HEK293 (cell line): ENCODE data around the gene SMIM1.

ENCODE experiments used
- CTCF ChIA-PET: fragments of 350-600 bp; formaldehyde crosslinking; extraction: SDS; loops from one replicate; lab custom pipeline; 2021; ENCODE audit warnings: antibody characterized with exemption; lab: Yijun Ruan, JAX
- POLR2A ChIA-PET: fragments of 300-600 bp; formaldehyde crosslinking; extraction: SDS; loops from one replicate; lab custom pipeline; 2020; ENCODE audit warnings: antibody characterized with exemption, inconsistent platforms; lab: Yijun Ruan, JAX
- H3K27ac ChIP-seq: fragments of 200-500 bp; sonication (Bioruptor generic); 2 replicates; pipeline ENCODE4 v1.5.1; 2014; ENCODE audit warnings: low read depth, low read length, control low read depth, inconsistent platforms; ENCODE audit errors: extremely low read depth
- H3K36me3 ChIP-seq, 2 experiments: fragments of 200-500 bp in 1 of 2; sonication (Bioruptor generic) in 1 of 2; 1 replicate in 1 of 2; 2 replicates in 1 of 2; pipeline ENCODE4 v1.5.1; 2014 to 2017; ENCODE audit warnings: inconsistent platforms in 2 of 2, low read length in 2 of 2; ENCODE audit not compliant: control insufficient read depth in 2 of 2, insufficient read depth in 1 of 2
- H3K4me1 ChIP-seq: fragments of 200-500 bp; sonication (Bioruptor generic); 2 replicates; pipeline ENCODE4 v1.5.1; 2014; ENCODE audit warnings: mild to moderate bottlenecking, low read length, inconsistent platforms; ENCODE audit not compliant: control insufficient read depth, insufficient read depth
- H3K4me3 ChIP-seq: 2 replicates; pipeline ENCODE4 v1.5.1; 2011; ENCODE audit warnings: low read depth, mild to moderate bottlenecking, control low read depth, low read length, moderate library complexity
- H3K9me3 ChIP-seq: fragments of 200-500 bp; sonication (Bioruptor generic); 2 replicates; pipeline ENCODE4 v1.5.1; 2014; ENCODE audit warnings: low read depth, low read length, inconsistent platforms; ENCODE audit not compliant: control insufficient read depth, insufficient read depth
- EGR2 ChIP-seq: fragments of 450-650 bp; formaldehyde crosslinking; IDR thresholded peaks from 2 replicates; pipeline ENCODE4 v1.5.1; 2016; ENCODE audit warnings: low read depth, missing biosample characterization, missing genetic modification characterization
- KLF8 ChIP-seq: fragments of 450-650 bp; formaldehyde crosslinking; IDR thresholded peaks from 2 replicates; pipeline ENCODE4 v1.5.1; 2016; ENCODE audit warnings: missing biosample characterization, missing genetic modification characterization
- SCRT1 ChIP-seq: fragments of 450-650 bp; formaldehyde crosslinking; IDR thresholded peaks from 2 replicates; pipeline ENCODE4 v1.5.1; 2016; ENCODE audit warnings: missing biosample characterization, missing genetic modification characterization, borderline replicate concordance
- ZBTB48 ChIP-seq: fragments of 450-650 bp; formaldehyde crosslinking; IDR thresholded peaks from 2 replicates; pipeline ENCODE4 v1.5.1; 2016; ENCODE audit warnings: missing biosample characterization, missing genetic modification characterization
- ZFHX2 ChIP-seq: fragments of 450-650 bp; formaldehyde crosslinking; conservative IDR thresholded peaks from 2 replicates; pipeline ENCODE4 v1.5.1; 2016; ENCODE audit warnings: missing biosample characterization, missing genetic modification characterization
- ZNF10 ChIP-seq: fragments of 450-650 bp; formaldehyde crosslinking; IDR thresholded peaks from 2 replicates; pipeline ENCODE4 v1.5.1; 2017; ENCODE audit warnings: missing biosample characterization, missing genetic modification characterization
- ZNF426 ChIP-seq: fragments of 450-650 bp; formaldehyde crosslinking; IDR thresholded peaks from 2 replicates; pipeline ENCODE4 v1.5.1; 2017; ENCODE audit warnings: missing biosample characterization, missing genetic modification characterization, mild to moderate bottlenecking, inconsistent platforms, moderate library complexity
- ZNF48 ChIP-seq: fragments of 450-650 bp; formaldehyde crosslinking; IDR thresholded peaks from 2 replicates; pipeline ENCODE4 v1.5.1; 2016; ENCODE audit warnings: missing biosample characterization, missing genetic modification characterization
- ZNF501 ChIP-seq: fragments of 450-650 bp; formaldehyde crosslinking; IDR thresholded peaks from 2 replicates; pipeline ENCODE4 v1.5.1; 2016; ENCODE audit warnings: missing biosample characterization, missing genetic modification characterization
- ZNF585B ChIP-seq: fragments of 450-650 bp; formaldehyde crosslinking; IDR thresholded peaks from 2 replicates; pipeline ENCODE4 v1.5.1; 2016; ENCODE audit warnings: missing biosample characterization, missing genetic modification characterization
- TF ChIP-seq, protein P1 (sequence below): fragments of 450-650 bp; formaldehyde crosslinking; IDR thresholded peaks from 2 replicates; pipeline ENCODE4 v1.5.1; 2016; ENCODE audit warnings: missing biosample characterization, missing genetic modification characterization

SMIM1 gene

DNA sequence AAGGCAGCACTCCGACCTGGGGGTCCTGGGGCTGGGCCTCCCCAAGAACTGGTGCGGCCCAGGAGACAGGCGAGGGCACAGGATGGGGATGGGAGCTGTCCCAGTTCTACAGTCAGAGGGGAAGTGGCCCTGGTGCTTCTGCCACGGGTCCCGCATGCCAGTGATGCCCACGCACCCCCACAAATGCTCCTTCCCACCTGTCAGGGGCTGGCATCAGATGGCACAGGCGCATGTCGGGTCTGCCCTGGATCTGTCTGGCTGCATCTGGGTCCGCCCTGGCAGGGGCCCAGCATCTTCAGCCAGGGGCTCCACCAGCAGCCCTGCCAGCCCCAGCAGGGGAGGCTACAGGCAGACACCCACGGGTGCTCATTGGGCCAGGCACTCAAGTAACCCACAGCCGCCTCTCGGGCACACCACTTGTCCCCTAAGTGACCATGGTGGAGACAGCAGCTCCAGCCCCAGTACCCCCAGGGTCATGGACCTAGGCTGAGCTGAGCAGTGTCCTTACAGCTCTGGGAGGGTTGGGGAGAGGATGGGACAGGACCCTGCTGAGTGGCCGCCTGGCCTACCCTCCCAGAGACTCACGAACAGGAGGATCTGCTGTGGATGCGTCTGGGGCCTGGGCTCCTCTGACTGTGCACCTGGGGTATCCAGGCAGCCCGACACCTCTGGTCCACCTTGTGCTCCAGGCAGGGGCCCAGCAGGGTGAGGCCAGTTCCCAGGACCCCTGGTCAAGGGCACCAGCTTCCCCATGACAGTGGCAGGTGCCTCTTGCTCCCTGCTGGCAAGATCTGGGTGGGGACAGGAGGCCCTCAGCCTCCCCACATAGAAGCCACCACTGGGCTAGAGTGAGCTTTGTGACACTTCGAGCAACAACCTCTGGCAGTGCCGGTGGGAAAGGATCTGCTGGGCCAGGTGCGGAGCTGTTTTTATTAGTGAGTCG lies 5.4 kb downstream of the SMIM1 start (continued):
- TF ChIP-seq ZNF10 (tag by site-specific recombination) (no peak), ZNF585B (tag by site-specific recombination) (no peak), EGR2 (tag by site-specific recombination) (0 out of 2 replicates have a peak, but pooled peaks have one; percentile 10), ZNF48 (tag by site-specific recombination) (no peak)

DNA sequence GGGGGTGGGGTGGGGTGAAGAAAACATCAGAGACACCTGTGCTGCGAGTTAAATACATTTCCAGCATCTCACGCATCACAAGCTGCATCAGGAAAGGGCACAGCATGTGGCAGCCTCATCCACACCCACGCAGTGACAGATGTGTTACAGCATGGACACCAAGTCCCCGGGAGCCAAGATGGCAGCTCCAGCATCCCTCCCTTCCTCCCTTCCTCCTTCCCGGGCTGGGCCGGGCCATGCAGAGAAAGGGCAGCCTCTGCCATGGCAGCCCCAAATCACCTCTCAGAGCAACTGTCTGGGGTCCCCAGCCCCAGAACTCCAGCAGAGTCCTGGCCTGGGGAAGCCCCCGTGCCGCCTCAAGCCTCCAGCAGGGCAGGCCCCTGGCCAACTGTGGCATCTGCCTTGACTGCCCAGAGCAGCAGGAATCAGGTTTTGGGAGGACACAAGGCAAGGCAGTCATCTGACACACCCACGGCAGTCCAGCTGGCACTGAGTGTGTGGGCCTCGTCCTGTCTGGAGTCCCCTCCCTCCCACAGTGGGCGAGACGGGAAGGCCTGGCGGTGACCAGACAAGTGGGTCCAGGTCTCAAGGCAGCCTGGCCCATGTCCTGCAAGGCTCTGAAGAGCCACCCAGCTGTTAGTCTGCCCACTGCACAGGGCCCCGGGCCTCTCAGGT lies 6.2 kb downstream of the SMIM1 start:
- H3K4me3 ChIP-seq, result no peak overlapping the region
- POLR2A ChIA-PET, result interaction anchor here (1.4 kb wide), 1 partner anchor 17 kb away, joined by 3 read pairs; the partner anchor contains the start of gene LRRC47
- CTCF ChIA-PET, result no interaction called here
- peak; percentile 92 for TF ChIP-seq ZFHX2
- TF ChIP-seq ZNF501 (tag by site-specific recombination), result no peak
- TF ChIP-seq EGR2 (tag by site-specific recombination), result peak; percentile 92
- TF ChIP-seq, all 188 proteins: peak for 2
- Histone ChIP-seq H3K36me3 (peaks cover 16 to 59% of the 10 kb centered on the region in 2 experiments), H3K4me1 (no peaks in the 10 kb centered on the region), H3K9me3 (no peaks in the 10 kb centered on the region), H3K27ac (no peak overlapping the region)

DNA sequence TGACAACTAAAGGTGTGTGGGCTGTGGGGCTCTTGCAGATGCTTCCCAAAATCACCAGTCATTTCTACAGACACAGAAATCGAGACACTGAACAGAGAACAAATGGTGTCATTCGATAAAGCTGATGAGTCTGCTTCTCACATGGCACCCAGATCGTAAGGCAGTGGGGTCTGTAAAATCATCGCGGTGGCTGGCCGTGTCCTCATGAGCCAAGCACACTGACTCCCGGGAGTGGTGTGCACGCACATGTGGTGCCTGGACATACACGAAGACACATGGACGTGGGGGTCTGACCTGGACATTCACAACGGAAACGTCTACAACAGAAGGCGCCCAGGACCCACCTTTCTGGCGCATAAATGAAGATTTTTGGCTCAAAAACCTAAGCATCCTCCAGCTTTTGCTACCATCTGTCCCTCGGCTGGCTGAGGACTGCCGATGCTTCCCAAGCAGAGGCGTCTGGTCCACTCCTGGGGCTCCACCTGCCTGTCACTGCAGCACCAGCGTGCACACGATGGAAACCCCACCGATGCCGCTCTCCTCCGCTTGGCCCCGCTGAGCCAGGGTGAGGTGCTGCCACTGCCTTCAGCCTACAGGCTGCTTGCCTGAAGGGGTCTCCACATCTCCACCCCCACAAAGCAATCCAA lies 6.8 kb downstream of the SMIM1 start:
- Histone ChIP-seq H3K9me3 (no peaks in the 10 kb centered on the region), H3K4me3 (no peak overlapping the region), H3K36me3 (peaks cover 18 to 66% of the 10 kb centered on the region in 2 experiments)
- CTCF ChIA-PET, result no interaction called here
- TF ChIP-seq SCRT1 (tag by site-specific recombination), result no peak
- TF ChIP-seq, protein P1, sequence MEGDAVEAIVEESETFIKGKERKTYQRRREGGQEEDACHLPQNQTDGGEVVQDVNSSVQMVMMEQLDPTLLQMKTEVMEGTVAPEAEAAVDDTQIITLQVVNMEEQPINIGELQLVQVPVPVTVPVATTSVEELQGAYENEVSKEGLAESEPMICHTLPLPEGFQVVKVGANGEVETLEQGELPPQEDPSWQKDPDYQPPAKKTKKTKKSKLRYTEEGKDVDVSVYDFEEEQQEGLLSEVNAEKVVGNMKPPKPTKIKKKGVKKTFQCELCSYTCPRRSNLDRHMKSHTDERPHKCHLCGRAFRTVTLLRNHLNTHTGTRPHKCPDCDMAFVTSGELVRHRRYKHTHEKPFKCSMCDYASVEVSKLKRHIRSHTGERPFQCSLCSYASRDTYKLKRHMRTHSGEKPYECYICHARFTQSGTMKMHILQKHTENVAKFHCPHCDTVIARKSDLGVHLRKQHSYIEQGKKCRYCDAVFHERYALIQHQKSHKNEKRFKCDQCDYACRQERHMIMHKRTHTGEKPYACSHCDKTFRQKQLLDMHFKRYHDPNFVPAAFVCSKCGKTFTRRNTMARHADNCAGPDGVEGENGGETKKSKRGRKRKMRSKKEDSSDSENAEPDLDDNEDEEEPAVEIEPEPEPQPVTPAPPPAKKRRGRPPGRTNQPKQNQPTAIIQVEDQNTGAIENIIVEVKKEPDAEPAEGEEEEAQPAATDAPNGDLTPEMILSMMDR (tag by site-specific recombination), result peak; percentile 50
- TF ChIP-seq, all 188 proteins: peak for 1
- Histone ChIP-seq H3K27ac (no peak overlapping the region), H3K4me1 (no peaks in the 10 kb centered on the region)
- POLR2A ChIA-PET, result interaction anchor here (1.4 kb wide), 1 partner anchor 17 kb away, joined by 3 read pairs; the partner anchor contains the start of gene LRRC47

DNA sequence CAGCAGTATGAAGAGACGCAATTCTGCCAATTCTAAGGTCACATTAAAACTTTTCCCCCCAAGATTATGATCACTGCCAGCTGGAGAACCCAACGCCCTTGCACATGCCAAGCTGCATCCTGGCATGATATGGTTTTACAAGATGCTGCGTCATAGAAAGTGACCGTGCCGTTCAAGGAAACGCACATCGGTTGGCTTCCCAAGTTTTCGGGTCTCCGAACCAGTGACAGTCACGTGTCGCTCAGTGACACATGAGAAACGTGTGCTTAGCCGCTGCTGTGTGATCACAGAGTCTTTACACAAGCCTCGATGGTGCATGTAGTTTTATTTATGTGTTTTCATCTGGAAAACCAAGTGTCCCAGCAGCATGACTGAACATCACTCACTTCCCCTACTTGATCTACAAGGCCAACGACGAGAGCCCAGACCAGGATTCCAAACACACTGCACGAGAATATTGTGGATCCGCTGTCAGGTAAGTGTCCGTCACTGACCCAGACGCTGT lies 7.4 kb downstream of the SMIM1 start:
- no peak for TF ChIP-seq ZBTB48
- TF ChIP-seq ZNF426 (tag by site-specific recombination), result no peak
- TF ChIP-seq KLF8 (tag by site-specific recombination), result no peak
- CTCF ChIA-PET, result no interaction called here

More for the DNA sequence above, 7.4 kb downstream of the SMIM1 start:
- no peaks in the 10 kb centered on the region for H3K4me1 ChIP-seq
- POLR2A ChIA-PET, result no interaction called here
- H3K9me3 ChIP-seq, result no peaks in the 10 kb centered on the region
- H3K36me3 ChIP-seq, result peaks cover 22 to 71% of the 10 kb centered on the region in 2 experiments
- no peak overlapping the region for H3K4me3 ChIP-seq
- H3K27ac ChIP-seq, result no peak overlapping the region
